Activated naive CD4-positive, alpha-beta T cell treated with anti-CD3 and anti-CD28 coated beads, Interleukin-2, amount 50 U/mL, for 24 hours (primary cell): Measurements from ENCODE around the gene RPL10.

Source experiments
- H3K27ac Mint-ChIP-seq: one replicate; pipeline ENCODE4 v1.8.0; 2021; ENCODE audit warnings: mild to moderate bottlenecking, mixed read lengths
- H3K27me3 Mint-ChIP-seq: one replicate; pipeline ENCODE4 v1.8.0; 2021; ENCODE audit warnings: mixed read lengths
- H3K36me3 Mint-ChIP-seq: one replicate; pipeline ENCODE4 v1.8.0; 2021; ENCODE audit warnings: mixed read lengths
- H3K4me1 Mint-ChIP-seq: one replicate; pipeline ENCODE4 v1.8.0; 2021; ENCODE audit warnings: mixed read lengths
- H3K4me3 Mint-ChIP-seq: one replicate; pipeline ENCODE4 v1.8.0; 2021; ENCODE audit warnings: mild to moderate bottlenecking, mixed read lengths
- H3K9me3 Mint-ChIP-seq: one replicate; pipeline ENCODE4 v1.8.0; 2021; ENCODE audit warnings: mixed read lengths

RPL10 gene

DNA sequence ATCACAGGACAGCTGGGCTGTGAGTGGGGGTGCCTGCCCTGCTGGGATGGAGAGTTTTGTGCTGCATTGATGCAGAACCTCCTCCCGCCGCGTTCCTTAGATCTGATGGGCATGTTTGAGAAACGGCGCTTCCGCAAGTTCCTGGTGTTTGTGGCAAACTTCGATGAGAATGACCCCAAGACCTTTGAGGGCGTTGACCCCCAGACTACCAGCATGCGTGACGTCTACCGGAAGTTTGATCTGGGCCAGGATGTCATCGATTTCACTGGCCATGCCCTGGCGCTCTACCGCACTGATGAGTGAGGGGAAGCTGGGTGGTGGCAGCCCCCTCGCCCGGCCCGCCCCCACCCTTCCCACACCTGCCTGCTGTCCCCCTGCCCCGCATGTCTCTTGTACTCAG, 41.7 kb downstream of the RPL10 start:
- Mint-ChIP-seq H3K36me3 (no peaks in the 10 kb centered on the region), H3K4me1 (peaks cover 26% of the 10 kb centered on the region), H3K9me3 (no peaks in the 10 kb centered on the region), H3K27ac (no peak overlapping the region), H3K4me3 (no peak overlapping the region), H3K27me3 (no peaks in the 10 kb centered on the region)

DNA sequence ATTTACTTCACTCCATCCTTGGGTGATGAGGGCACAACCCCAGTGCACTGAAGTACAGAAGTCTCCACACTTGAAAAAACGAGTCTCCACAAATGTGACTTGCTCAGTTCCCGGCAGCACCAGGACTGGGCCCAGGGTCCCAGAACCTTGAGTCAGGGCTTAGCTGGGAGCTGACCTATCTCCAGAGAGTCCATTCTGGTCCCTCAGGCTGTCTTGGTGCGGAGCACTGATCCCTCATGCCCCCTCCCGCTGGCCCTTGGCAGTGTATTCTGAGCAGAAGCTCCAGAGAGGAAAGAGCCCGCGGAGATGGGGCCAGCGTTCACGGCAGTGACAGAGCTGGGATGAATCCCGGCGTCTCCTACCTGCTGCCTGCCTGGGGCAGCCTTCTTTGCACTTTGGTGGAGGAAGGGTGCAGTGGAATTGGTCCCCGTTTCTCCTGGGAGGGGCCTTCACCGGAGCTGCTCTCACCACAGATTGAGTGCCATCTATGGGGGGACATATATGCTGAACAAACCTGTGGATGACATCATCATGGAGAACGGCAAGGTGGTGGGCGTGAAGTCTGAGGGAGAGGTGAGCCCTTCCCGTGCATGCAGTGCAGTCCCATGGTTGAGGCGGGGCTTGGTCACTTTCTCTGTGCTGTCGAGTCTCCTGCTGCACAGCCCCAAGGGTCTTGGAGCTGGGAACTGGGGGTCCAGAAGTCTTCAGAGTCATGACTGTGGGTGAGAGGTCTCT, 42.6 kb downstream of the RPL10 start:
- Mint-ChIP-seq H3K36me3 (no peaks in the 10 kb centered on the region), H3K27me3 (no peaks in the 10 kb centered on the region), H3K4me1 (peaks cover 26% of the 10 kb centered on the region), H3K9me3 (no peaks in the 10 kb centered on the region), H3K4me3 (no peak overlapping the region), H3K27ac (no peak overlapping the region)

DNA sequence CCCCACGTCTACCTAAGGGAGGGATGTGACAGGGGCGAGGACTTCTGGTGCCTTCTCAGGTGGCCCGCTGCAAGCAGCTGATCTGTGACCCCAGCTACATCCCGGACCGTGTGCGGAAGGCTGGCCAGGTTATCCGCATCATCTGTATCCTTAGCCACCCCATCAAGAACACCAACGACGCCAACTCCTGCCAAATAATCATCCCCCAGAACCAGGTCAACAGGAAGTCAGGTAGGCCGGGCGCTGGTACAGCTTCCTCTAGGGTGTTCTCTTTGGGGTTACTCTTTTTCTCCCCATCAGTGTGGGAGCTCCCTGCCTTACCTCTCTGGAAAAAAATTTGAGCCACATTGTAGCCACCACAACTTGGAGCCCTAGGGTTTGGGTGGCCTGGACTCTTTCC, 43.4 kb downstream of the RPL10 start:
- Mint-ChIP-seq H3K4me3 (no peak overlapping the region), H3K27me3 (no peaks in the 10 kb centered on the region), H3K36me3 (no peaks in the 10 kb centered on the region), H3K4me1 (peaks cover 20% of the 10 kb centered on the region), H3K9me3 (no peaks in the 10 kb centered on the region), H3K27ac (peak overlapping the region; percentile 30)

DNA sequence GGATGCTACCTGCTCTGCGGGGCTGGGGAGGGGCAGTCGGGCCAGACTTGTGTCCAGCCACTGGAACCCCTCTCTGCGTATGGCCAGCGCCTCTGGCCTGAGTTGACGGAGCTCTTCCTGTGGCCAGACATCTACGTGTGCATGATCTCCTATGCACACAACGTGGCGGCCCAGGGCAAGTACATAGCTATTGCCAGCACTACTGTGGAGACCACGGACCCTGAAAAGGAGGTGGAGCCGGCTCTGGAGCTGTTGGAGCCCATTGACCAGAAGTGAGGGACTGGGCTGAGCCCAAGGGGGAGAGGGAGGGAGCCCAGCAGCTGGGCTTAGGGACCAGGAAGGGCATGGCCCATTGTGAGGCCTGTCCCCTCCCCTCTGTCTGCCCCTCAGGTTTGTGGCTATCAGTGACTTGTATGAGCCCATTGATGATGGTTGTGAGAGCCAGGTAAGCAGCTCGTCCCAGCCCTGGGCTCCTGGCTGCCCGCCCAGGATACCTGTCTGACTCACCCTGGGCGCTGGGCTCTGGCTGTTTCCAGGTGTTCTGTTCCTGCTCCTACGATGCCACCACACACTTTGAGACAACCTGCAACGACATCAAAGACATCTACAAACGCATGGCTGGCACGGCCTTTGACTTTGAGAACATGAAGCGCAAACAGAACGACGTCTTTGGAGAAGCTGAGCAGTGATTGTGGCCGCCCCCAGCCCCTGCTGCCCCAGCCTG, 44.0 kb downstream of the RPL10 start:
- Mint-ChIP-seq H3K27me3 (no peaks in the 10 kb centered on the region), H3K4me1 (peaks cover 20% of the 10 kb centered on the region), H3K9me3 (no peaks in the 10 kb centered on the region), H3K4me3 (no peak overlapping the region), H3K27ac (no peak overlapping the region), H3K36me3 (no peaks in the 10 kb centered on the region)

DNA sequence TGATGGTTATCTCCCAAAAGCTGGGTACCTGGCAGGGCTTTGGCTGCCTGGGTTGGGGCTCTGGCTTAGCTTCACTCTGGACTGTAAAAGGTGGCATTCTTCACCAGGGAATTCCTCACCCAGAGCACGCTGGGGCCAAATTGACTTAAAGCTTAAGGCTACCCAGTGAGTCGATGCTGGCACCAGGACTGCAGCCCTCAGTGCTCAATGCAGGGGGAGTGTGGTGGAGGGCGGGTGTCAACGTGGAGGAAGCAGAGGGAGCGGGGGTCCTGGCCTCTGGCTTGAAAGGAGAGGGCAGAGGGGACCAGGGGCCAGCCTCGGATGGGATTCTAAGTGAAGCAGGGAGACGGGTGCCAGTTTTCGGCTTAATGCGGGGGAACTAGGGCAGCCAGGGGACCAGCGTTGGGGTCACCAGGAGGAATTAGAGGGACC, 45.3 kb downstream of the RPL10 start:
- Mint-ChIP-seq H3K4me1 (peaks cover 16% of the 10 kb centered on the region), H3K36me3 (no peaks in the 10 kb centered on the region), H3K9me3 (no peaks in the 10 kb centered on the region), H3K27me3 (no peaks in the 10 kb centered on the region), H3K4me3 (peak overlapping the region; percentile 73), H3K27ac (peak overlapping the region; percentile 35)

DNA sequence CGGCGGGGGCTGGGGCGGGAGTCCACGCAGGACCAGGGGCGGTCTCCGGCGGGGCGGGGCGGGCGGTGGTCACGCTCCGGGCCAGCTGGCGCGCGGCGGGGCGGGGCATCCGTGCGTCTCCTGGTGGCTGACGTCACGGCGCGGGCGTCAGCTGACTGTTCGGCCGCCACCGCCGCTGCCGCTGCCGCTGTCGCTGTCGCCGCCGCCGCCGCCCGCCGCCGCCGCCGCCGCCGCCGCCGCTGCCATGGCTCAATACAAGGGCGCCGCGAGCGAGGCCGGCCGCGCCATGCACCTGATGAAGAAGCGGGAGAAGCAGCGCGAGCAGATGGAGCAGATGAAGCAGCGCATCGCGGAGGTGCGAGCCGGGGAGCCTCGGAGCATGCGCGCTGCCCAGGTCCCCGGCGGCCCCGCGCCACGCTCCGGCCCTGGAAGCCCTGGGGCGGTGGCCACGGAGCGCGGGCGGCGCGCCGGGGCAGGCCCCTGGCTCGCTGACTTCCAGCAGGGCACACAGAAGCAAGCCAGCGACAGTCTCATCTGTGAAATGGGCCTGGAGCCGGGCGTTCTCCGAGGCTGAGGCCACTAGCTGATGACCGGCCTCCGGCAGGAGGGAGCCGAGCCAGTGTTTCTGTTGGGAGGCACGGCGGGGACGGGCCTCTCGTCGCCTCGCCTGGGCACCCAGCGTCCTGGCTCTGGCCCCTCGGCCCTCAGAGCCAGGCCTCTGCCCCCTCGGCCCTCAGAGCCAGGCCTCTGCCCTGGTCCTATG, 46.0 kb downstream of the RPL10 start, which contains the start of gene FAM50A:
Gene FAM50A (plus strand): TSS at position 150 of the 763 bp plus-strand sequence. CDS start 95 bp downstream, at position 245.
- Mint-ChIP-seq H3K9me3 (no peaks in the 10 kb centered on the region), H3K27me3 (no peaks in the 10 kb centered on the region), H3K36me3 (no peaks in the 10 kb centered on the region), H3K4me3 (peak within 1 kb of the TSS; percentile 73), H3K27ac (peak within 1 kb of the TSS; percentile 41), H3K4me1 (peaks cover 13% of the 10 kb centered on the region)

DNA sequence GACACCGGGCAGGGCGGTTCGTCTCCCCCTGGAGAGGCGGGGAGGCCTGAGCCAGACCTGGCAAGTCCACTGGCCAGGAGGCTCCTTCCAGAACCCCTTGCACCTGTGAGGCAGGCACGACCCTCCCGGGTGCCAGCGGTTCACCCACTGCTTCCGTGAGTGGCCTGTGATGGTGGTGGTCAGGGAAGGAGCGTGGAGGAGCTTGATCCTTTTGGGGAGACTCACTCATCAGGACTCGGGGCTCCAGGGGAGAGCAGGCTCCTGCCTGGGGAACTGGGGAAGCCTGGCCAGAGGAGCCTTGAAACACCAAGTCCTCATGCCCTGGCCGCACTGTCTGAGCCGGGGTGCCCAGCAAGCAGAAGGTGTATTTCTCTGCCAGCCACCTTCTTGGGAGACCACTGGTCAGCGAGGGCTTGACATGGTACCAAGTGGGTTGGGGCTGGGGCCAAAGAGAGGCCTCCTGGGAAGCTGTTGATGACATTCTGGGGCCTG, 46.6 kb downstream of the RPL10 start:
- Mint-ChIP-seq H3K4me1 (peaks cover 13% of the 10 kb centered on the region), H3K36me3 (no peaks in the 10 kb centered on the region), H3K9me3 (no peaks in the 10 kb centered on the region), H3K27ac (no peak overlapping the region), H3K27me3 (no peaks in the 10 kb centered on the region), H3K4me3 (peak overlapping the region; percentile 39)

DNA sequence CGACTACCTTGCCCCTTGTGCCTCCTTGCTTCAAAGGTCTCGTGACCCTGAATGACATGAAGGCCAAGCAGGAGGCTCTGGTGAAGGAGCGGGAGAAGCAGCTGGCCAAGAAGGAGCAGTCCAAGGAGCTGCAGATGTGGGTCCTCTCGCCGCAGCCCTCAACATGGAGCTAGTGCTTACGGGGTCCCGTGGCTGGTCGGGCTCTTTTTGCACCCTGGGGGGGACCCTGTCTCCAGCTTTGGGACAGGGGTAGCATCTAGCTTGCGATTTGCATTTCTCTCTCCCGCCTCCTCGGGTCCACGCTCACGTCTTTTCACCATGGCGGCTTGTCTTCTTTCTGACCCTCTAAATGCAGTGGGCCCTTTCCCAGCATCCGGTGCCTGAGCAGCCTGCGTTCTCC, 47.6 kb downstream of the RPL10 start:
- Mint-ChIP-seq H3K27me3 (no peaks in the 10 kb centered on the region), H3K9me3 (no peaks in the 10 kb centered on the region), H3K4me3 (no peak overlapping the region), H3K27ac (no peak overlapping the region), H3K36me3 (no peaks in the 10 kb centered on the region), H3K4me1 (peaks cover 13% of the 10 kb centered on the region)

DNA sequence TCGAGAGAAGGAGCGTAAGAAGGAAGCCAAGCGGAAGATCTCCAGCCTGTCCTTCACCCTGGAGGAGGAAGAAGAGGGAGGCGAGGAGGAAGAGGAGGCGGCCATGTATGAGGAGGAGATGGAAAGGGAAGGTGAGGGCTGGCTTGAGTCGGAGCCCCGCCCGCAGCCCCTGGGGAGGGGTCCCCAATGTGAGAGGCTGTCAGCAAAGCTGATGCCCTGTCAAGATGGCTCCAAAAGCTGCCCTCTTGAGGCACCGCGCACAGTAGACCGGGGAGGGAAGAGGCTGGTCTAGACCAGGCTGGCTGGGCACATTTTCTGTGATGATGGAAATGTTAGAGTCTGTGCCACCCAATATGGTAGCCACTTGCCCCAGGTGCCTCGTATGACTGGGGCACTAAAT, 48.3 kb downstream of the RPL10 start:
- Mint-ChIP-seq H3K36me3 (no peaks in the 10 kb centered on the region), H3K9me3 (no peaks in the 10 kb centered on the region), H3K4me3 (no peak overlapping the region), H3K27ac (no peak overlapping the region), H3K27me3 (no peaks in the 10 kb centered on the region), H3K4me1 (peaks cover 12% of the 10 kb centered on the region)

DNA sequence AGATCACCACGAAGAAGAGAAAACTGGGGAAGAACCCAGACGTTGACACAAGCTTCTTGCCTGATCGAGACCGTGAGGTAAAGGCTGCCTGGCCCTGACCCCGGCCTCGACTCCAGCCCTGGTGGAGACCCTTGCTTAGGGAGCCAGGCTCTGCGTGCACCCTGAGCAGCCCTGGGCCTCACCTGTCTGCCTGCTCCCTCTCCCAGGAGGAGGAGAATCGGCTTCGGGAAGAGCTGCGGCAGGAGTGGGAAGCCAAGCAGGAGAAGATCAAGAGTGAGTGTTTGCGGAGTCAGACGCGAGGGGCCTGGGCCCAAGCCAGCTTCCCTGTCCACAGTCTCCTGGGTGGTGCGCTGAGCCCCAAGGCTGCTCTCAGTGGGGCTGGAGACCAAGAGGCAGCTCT, 50.3 kb downstream of the RPL10 start:
- no peak overlapping the region for H3K4me3 Mint-ChIP-seq
- H3K27ac Mint-ChIP-seq: no peak overlapping the region
- H3K9me3 Mint-ChIP-seq: no peaks in the 10 kb centered on the region
- H3K27me3 Mint-ChIP-seq: no peaks in the 10 kb centered on the region
- peaks cover 1% of the 10 kb centered on the region for H3K4me1 Mint-ChIP-seq
- H3K36me3 Mint-ChIP-seq: no peaks in the 10 kb centered on the region

DNA sequence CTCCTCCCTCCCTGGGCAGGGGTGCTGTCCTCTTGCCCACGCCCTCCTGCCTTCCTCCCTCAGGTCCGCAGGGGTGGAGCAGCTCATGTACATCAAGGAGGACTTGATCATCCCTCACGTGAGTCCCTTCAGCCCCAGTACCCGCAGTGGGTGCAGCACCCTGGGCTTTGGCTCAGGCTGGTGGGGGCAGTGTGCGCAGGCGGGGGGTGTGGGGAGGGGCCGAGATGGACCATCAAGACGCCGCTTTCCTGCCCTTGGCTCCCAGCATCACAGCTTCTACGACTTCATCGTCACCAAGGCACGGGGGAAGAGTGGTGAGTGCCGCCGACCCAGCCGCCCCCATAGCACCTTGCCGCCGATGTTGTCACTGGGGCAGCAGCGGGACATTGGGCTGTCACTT, 51.4 kb downstream of the RPL10 start:
- no peak overlapping the region for H3K4me3 Mint-ChIP-seq
- no peaks in the 10 kb centered on the region for H3K4me1 Mint-ChIP-seq
- H3K36me3 Mint-ChIP-seq: no peaks in the 10 kb centered on the region
- no peaks in the 10 kb centered on the region for H3K27me3 Mint-ChIP-seq
- H3K9me3 Mint-ChIP-seq: no peaks in the 10 kb centered on the region
- no peak overlapping the region for H3K27ac Mint-ChIP-seq

DNA sequence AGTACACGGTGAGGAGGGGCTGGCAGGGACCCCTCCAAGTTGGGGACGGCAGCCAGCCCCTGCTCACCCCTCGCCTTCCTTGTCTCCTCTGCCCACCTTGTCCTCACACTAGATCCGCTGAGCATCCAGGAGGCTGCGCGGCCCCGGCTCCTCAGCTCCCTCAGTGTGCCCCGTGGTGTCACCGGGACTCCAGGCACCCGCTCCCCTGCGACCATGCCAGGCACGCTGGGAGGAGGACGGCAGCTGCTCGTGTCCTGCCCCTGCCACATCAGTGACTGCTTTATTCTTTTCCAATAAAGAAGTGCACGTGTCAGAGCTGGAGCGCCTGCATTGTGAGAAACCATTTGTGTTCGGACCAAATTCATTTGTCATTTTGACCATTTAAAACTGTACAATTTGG, 52.1 kb downstream of the RPL10 start:
- Mint-ChIP-seq H3K36me3 (no peaks in the 10 kb centered on the region), H3K9me3 (no peaks in the 10 kb centered on the region), H3K27me3 (no peaks in the 10 kb centered on the region), H3K4me1 (no peaks in the 10 kb centered on the region), H3K4me3 (no peak overlapping the region), H3K27ac (no peak overlapping the region)
